HCT116 (cell line): Measurements from ENCODE around the gene MAX. TPM values are rescaled to one million over a fixed set of nuclear protein-coding genes. Genes with fewer than 3 reads are reported as not detected.

ENCODE experiments used
- ATAC-seq: fragments of 200-7000 bp; cut with Tn5 transposase; 2 replicates; pipeline ENCODE4 v1.9.1; 2020; ENCODE audit warnings: mild to moderate bottlenecking, moderate library complexity
- BruUV-seq: library from RNA; stranded (reverse); fragments of 400-500 nt; replicated peaks from 2 replicates; lab custom pipeline; 2021; lab: Mats Ljungman, UMichigan
- CTCF ChIA-PET: fragments of 300-600 bp; sonication (Branson Sonifier 250); formaldehyde crosslinking; loops from one replicate; lab custom pipeline; 2021; ENCODE audit warnings: antibody characterized with exemption; lab: Charles Lee
- POLR2A ChIA-PET: fragments of 300-600, 350-600 bp; sonication (Branson Sonifier 250); formaldehyde crosslinking; loops from one replicate; lab custom pipeline; 2021; ENCODE audit warnings: antibody characterized with exemption; lab: Charles Lee
- RAD21 ChIA-PET, 2 experiments: fragments of 300-600 bp; sonication (Branson Sonifier 250); formaldehyde crosslinking; loops; one replicate each; lab custom pipeline; 2023; ENCODE audit warnings: low total read pairs in 2 of 2; ENCODE audit not compliant: uncharacterized antibody in 2 of 2, unreplicated experiment in 2 of 2, low non-redundant PET in 1 of 2; lab: Charles Lee
- DNase-seq: peaks from one replicate; pipeline ENCODE4 v3.0.0-alpha.2; 2010; ENCODE audit warnings: low read depth, low spot score
- H2AFZ ChIP-seq: fragments of 200-600 bp; shearing (Covaris generic), sonication (generic); 2 replicates; pipeline ENCODE4 v1.6.1; 2017; ENCODE audit warnings: low read depth, mixed run types, mixed read lengths, antibody characterized with exemption, low read length; ENCODE audit not compliant: poor library complexity, severe bottlenecking
- H3K27ac ChIP-seq: 2 replicates; pipeline ENCODE4 v1.5.1; 2012; ENCODE audit warnings: low read depth, low read length
- H3K27me3 ChIP-seq: fragments of 200-600 bp; sonication (generic); 2 replicates; pipeline ENCODE4 v1.6.1; 2016; ENCODE audit warnings: mixed run types, low read length, mixed read lengths; ENCODE audit not compliant: insufficient read depth
- H3K36me3 ChIP-seq, 2 experiments: fragments of 200-500 bp in 1 of 2; fragments of 200-600 bp in 1 of 2; sonication (Bioruptor generic) in 1 of 2; sonication (generic) in 1 of 2; 2 replicates each; pipeline versions ENCODE4 v1.5.1 to v1.6.1; 2014 to 2016; ENCODE audit warnings: low read length in 2 of 2, inconsistent platforms in 1 of 2, mixed read lengths in 1 of 2, mixed run types in 1 of 2; ENCODE audit not compliant: insufficient read depth in 2 of 2, control insufficient read depth in 1 of 2
- H3K4me1 ChIP-seq, 2 experiments: fragments of 200-600 bp in 1 of 2; sonication (generic) in 1 of 2; 2 replicates each; pipeline versions ENCODE4 v1.5.1 to v1.6.1; 2012 to 2017; ENCODE audit warnings: low read length in 2 of 2, inconsistent platforms in 1 of 2, mild to moderate bottlenecking in 1 of 2, mixed read lengths in 1 of 2, mixed run types in 1 of 2, moderate library complexity in 1 of 2; ENCODE audit not compliant: insufficient read depth in 2 of 2, control insufficient read depth in 1 of 2
- H3K4me2 ChIP-seq: fragments of 200-600 bp; sonication (generic); 2 replicates; pipeline ENCODE4 v1.6.1; 2017; ENCODE audit warnings: mixed run types, low read length, mixed read lengths
- H3K4me3 ChIP-seq, 2 experiments: fragments of 200-600 bp in 1 of 2; sonication (generic) in 1 of 2; replicated peaks in 1 of 2; 2 replicates each; pipeline ENCODE4 v1.5.1; 2011 to 2016; ENCODE audit warnings: low read length in 2 of 2, control low read depth in 1 of 2, low read depth in 1 of 2, mild to moderate bottlenecking in 1 of 2, mixed read lengths in 1 of 2, mixed run types in 1 of 2
- H3K79me2 ChIP-seq: fragments of 200-600 bp; sonication (generic); 2 replicates; pipeline ENCODE4 v1.6.1; 2017; ENCODE audit warnings: mild to moderate bottlenecking, mixed run types, low read length, moderate library complexity, mixed read lengths; ENCODE audit not compliant: insufficient read depth
- H3K9ac ChIP-seq: fragments of 200-600 bp; sonication (generic); 2 replicates; pipeline ENCODE4 v1.6.1; 2016; ENCODE audit warnings: low read length, mixed read lengths
- H3K9me2 ChIP-seq: fragments of 200-600 bp; sonication (generic), shearing (Covaris generic); 2 replicates; pipeline ENCODE4 v1.6.1; 2017; ENCODE audit warnings: mixed run types, mild to moderate bottlenecking, moderate library complexity; ENCODE audit not compliant: insufficient read depth
- H3K9me3 ChIP-seq, 2 experiments: fragments of 200-500 bp in 1 of 2; fragments of 200-600 bp in 1 of 2; sonication (Bioruptor generic) in 1 of 2; sonication (generic) in 1 of 2; 2 replicates each; pipeline ENCODE4 v1.6.1; 2014 to 2017; ENCODE audit warnings: low read length in 2 of 2, mixed read lengths in 2 of 2, inconsistent platforms in 1 of 2, low read depth in 1 of 2, mild to moderate bottlenecking in 1 of 2, mixed run types in 1 of 2, moderate library complexity in 1 of 2; ENCODE audit not compliant: control insufficient read depth in 1 of 2, insufficient read depth in 1 of 2
- H4K20me1 ChIP-seq: fragments of 200-600 bp; sonication (generic), shearing (Covaris generic); 2 replicates; pipeline ENCODE4 v1.6.1; 2017; ENCODE audit warnings: mixed run types, mild to moderate bottlenecking, moderate library complexity; ENCODE audit not compliant: insufficient read depth
- CEBPB ChIP-seq: IDR thresholded peaks from 2 replicates; pipeline ENCODE4 v1.6.1; 2012; ENCODE audit warnings: low read depth
- EZH2phosphoT487 ChIP-seq: fragments of 200-600 bp; IDR thresholded peaks from 2 replicates; pipeline ENCODE4 v1.6.1; 2018; ENCODE audit warnings: antibody characterized with exemption, borderline replicate concordance
- RAD21 ChIP-seq: IDR thresholded peaks from 2 replicates; pipeline ENCODE4 v1.6.1; 2012; ENCODE audit warnings: low read depth, mild to moderate bottlenecking
- SIN3A ChIP-seq: IDR thresholded peaks from 2 replicates; pipeline ENCODE4 v1.6.1; 2012; ENCODE audit warnings: low read depth
- SP1 ChIP-seq: IDR thresholded peaks from 2 replicates; pipeline ENCODE4 v1.6.1; 2012; ENCODE audit warnings: low read depth
- SRF ChIP-seq: IDR thresholded peaks from 2 replicates; pipeline ENCODE4 v1.6.1; 2012; ENCODE audit warnings: low read depth
- ZFX ChIP-seq: fragments of 450-650 bp; IDR thresholded peaks from 2 replicates; pipeline ENCODE4 v1.6.1; 2017
- ZNF274 ChIP-seq: fragments of 200-500 bp; sonication (Bioruptor generic); IDR thresholded peaks from 2 replicates; pipeline ENCODE4 v1.6.1; 2014; ENCODE audit warnings: mild to moderate bottlenecking, low read depth, low read length, inconsistent platforms
- intact Hi-C: fragments of 100-400 bp; cut with micrococcal nuclease; formaldehyde crosslinking; loops from 2 replicates; pipeline ENCODE4 v1.10.0; 2022
- total RNA-seq: library from RNA; stranded (reverse); gene quantifications from one replicate; pipeline ENCODE4 v1.2.1, GENCODE V29; 2021; ENCODE audit not compliant: unreplicated experiment
- TF ChIP-seq, protein P1 (sequence below): IDR thresholded peaks from 2 replicates; pipeline ENCODE4 v1.6.1; 2012
- TF ChIP-seq, protein P2 (sequence below): IDR thresholded peaks from 2 replicates; pipeline ENCODE4 v1.6.1; 2012; ENCODE audit warnings: low read depth

MAX gene
- total RNA-seq, 1 experiment from 2014 or later = 72.6 TPM

DNA sequence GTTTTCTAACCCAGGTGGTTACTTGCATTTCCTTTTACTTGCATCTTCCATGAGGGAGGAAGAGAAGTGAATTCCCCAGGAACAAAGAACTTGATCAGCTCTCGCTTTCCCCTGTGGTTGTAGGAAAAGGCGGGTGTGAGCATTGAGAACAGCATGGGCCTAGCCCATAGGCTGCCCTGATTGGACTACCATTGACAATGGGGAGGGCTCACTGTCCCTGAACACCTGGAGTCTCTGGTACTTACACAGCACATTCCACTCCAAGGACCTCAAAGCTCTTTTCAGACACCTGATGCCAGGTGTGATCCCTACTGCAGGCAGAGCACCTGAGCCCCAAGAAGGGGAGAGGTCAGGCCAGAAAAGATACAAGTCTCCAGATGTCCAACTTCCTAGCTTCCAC is 25.0 kb downstream of the MAX start:
- no peak overlapping the region for H2AFZ ChIP-seq
- ChIA-PET CTCF (no interaction called here), RAD21 (no interaction called here), POLR2A (no interaction called here)
- no peak overlapping the region for H3K27ac ChIP-seq
- no peaks in the 10 kb centered on the region for H4K20me1 ChIP-seq
- intact Hi-C loops = no loop called here
- no peaks in the 10 kb centered on the region for H3K9me3 ChIP-seq
- no peaks in the 10 kb centered on the region for H3K27me3 ChIP-seq
- H3K4me1 ChIP-seq = no peaks in the 10 kb centered on the region
- no peak overlapping the region for H3K4me3 ChIP-seq
- no peaks in the 10 kb centered on the region for H3K9me2 ChIP-seq
- peaks cover 17% of the 10 kb centered on the region for H3K79me2 ChIP-seq
- H3K4me2 ChIP-seq = no peak overlapping the region
- no peak overlapping the region for H3K9ac ChIP-seq
- BruUV-seq = no TSS peak
- no peak for ATAC-seq
- TF ChIP-seq, protein P1, sequence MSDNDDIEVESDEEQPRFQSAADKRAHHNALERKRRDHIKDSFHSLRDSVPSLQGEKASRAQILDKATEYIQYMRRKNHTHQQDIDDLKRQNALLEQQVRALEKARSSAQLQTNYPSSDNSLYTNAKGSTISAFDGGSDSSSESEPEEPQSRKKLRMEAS = no peak
- no peak for TF ChIP-seq SRF
- no peak for TF ChIP-seq ZNF274
- TF ChIP-seq EZH2phosphoT487 = no peak
- no peak for TF ChIP-seq CEBPB
- TF ChIP-seq RAD21 = no peak
- TF ChIP-seq, protein P2, sequence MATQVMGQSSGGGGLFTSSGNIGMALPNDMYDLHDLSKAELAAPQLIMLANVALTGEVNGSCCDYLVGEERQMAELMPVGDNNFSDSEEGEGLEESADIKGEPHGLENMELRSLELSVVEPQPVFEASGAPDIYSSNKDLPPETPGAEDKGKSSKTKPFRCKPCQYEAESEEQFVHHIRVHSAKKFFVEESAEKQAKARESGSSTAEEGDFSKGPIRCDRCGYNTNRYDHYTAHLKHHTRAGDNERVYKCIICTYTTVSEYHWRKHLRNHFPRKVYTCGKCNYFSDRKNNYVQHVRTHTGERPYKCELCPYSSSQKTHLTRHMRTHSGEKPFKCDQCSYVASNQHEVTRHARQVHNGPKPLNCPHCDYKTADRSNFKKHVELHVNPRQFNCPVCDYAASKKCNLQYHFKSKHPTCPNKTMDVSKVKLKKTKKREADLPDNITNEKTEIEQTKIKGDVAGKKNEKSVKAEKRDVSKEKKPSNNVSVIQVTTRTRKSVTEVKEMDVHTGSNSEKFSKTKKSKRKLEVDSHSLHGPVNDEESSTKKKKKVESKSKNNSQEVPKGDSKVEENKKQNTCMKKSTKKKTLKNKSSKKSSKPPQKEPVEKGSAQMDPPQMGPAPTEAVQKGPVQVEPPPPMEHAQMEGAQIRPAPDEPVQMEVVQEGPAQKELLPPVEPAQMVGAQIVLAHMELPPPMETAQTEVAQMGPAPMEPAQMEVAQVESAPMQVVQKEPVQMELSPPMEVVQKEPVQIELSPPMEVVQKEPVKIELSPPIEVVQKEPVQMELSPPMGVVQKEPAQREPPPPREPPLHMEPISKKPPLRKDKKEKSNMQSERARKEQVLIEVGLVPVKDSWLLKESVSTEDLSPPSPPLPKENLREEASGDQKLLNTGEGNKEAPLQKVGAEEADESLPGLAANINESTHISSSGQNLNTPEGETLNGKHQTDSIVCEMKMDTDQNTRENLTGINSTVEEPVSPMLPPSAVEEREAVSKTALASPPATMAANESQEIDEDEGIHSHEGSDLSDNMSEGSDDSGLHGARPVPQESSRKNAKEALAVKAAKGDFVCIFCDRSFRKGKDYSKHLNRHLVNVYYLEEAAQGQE = no peak
- no peak for TF ChIP-seq SIN3A
- no peak for TF ChIP-seq ZFX
- no peak for TF ChIP-seq SP1
- TF ChIP-seq, all 23 proteins: peak for 0
- peaks cover 14 to 18% of the 10 kb centered on the region in 2 experiments; a peak in 3 of 4 replicates for H3K36me3 ChIP-seq
- DNase-seq = no peak
